GM12801 (cell line): ENCODE measurements around the gene NPM1.

Source experiments
- TF ChIP-seq, protein P1 (sequence below): IDR thresholded peaks from one replicate; pipeline ENCODE4 v1.5.1; 2011; ENCODE audit warnings: control low read depth; ENCODE audit not compliant: insufficient read length; ENCODE audit errors: extremely low read depth

Gene NPM1

DNA sequence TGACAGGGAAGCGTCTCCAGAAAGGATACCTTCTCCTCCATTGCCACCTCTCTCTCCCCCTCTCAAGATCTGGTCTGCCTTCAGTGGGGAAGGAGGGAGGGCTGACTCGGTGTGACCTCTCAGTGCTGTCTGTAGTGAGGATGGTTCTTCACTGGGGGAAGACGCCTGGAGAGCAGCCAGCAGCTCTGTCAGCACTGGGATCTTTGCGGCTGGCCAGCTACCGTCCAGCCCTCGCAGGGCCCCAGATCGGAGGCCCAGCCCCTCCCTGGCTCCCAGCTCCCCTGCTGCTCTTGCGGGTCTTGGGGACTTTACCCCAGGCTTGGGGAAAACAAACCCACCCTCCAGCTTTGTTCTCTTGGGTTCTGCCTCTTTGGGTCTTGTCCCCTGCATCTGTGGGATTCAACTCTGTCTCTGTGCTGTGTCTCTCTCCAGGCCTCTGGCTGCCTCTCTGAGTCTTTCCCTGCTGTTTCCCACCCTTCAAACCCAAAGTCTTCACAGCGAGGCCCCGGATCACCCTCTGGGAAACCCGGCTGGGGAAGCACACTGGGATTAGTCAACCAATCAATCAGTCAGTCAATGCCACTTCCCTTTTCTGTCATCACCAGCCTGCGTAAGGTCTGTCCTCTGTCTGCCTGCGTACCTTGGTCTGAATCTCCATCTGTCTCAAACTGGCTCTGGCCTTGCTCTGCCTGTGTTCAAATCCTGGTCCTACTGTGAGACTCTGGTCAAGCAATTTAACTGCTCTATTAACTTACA, 54.8 kb downstream of the NPM1 start:
- TF ChIP-seq, protein P1, sequence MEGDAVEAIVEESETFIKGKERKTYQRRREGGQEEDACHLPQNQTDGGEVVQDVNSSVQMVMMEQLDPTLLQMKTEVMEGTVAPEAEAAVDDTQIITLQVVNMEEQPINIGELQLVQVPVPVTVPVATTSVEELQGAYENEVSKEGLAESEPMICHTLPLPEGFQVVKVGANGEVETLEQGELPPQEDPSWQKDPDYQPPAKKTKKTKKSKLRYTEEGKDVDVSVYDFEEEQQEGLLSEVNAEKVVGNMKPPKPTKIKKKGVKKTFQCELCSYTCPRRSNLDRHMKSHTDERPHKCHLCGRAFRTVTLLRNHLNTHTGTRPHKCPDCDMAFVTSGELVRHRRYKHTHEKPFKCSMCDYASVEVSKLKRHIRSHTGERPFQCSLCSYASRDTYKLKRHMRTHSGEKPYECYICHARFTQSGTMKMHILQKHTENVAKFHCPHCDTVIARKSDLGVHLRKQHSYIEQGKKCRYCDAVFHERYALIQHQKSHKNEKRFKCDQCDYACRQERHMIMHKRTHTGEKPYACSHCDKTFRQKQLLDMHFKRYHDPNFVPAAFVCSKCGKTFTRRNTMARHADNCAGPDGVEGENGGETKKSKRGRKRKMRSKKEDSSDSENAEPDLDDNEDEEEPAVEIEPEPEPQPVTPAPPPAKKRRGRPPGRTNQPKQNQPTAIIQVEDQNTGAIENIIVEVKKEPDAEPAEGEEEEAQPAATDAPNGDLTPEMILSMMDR, result no peak

DNA sequence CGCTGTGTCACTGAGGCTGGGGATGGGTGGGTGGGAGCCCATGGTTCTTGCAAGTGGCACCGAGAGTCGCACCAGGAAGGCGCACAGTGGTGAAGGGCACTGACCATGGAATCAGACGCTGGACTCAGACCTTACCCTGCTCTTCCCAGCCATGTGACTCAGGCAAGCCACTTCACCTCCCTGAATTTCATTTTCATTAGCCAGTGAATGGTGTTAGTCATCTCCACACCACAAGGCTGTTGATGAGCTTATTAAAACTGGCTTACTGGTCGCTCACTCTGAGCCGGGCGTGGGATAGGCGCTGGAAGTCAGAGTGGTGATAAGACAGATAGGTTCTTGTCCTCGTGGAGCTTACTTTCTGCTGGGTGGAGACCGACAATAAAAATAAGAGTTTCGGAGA, 56.9 kb downstream of the NPM1 start:
- TF ChIP-seq, protein P1, result no peak

DNA sequence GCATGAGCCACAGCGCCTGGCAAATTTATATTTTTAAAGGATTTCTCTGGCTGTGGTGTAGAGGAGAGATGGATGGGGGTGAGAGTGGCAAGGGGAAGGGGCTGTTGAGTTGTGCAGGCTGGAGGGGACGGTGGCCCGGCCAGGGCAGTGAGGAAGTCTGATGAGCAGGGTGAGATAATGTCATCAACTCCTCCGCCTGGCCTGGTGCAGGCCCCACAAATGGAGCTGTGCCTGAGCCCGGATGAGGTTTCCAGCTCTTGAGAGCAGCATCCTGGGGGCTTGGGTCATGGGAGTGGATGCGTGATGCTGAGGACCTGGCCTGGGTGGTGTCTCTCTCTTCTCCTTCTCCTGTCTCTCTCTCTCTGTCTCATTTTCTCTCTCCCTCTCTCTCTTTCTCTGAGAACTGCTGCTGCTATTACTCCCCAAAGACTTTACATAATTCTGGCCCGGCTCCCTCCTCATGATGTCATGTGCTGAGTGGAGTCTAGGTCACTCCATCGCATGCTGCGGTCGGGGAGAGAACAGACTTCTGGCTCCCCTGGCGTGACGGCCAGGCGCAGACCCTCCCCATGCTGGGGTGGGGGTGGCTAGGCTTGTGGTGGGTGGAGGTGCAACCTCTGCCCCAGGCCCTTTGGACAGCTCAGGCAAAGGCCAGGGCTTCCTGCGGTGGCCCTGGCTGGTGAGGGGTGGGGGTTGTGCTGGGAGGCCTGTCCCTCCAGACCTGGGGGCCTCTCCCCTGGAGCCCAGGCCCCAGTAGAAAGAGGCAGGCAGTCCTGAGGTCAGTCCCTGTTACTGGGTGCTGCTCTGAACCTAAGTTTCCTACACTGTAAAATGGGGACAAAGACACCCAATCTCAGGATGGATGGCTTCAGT, 58.2 kb downstream of the NPM1 start:
- TF ChIP-seq, protein P1, result no peak

DNA sequence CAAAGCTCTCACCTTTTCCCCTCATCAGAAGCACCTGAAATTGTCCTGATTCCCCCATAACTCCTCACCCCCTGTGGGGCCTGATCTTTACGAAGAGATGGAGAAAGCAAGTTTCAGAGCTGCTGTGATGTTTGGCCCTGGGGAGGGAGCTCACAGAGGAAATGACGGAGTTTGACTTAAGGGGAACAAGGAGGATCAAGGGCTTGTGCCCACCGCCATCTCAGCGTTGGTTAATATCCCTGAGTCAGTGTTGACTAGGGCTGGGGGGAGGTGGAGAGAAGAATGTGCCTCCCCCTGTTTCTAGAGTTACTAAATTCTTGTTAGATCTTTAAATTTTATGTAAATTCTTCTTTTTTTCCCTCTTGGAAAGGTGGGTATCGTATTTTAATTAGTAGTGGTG, 59.6 kb downstream of the NPM1 start:
- TF ChIP-seq, protein P1, result no peak

DNA sequence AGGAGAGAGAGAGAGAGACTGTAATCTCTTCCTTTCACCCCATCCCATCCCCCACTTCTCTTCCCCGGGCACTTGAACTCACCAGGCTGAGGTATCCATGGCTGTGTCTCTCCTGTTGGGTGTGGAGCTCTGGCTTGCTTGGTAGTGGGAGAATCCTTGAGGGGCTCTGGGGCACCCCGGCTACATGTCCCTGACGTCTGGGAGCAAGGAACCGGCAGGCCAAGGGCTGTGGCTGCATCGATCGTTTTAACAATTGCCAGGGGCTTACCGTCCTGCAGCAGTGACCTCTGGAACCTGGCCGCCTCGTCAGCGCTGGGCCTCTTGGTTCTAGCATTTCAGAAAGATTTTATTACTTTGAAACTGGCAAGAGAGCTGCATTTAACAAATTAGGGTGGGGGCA, 61.8 kb downstream of the NPM1 start:
- TF ChIP-seq, protein P1, result no peak

DNA sequence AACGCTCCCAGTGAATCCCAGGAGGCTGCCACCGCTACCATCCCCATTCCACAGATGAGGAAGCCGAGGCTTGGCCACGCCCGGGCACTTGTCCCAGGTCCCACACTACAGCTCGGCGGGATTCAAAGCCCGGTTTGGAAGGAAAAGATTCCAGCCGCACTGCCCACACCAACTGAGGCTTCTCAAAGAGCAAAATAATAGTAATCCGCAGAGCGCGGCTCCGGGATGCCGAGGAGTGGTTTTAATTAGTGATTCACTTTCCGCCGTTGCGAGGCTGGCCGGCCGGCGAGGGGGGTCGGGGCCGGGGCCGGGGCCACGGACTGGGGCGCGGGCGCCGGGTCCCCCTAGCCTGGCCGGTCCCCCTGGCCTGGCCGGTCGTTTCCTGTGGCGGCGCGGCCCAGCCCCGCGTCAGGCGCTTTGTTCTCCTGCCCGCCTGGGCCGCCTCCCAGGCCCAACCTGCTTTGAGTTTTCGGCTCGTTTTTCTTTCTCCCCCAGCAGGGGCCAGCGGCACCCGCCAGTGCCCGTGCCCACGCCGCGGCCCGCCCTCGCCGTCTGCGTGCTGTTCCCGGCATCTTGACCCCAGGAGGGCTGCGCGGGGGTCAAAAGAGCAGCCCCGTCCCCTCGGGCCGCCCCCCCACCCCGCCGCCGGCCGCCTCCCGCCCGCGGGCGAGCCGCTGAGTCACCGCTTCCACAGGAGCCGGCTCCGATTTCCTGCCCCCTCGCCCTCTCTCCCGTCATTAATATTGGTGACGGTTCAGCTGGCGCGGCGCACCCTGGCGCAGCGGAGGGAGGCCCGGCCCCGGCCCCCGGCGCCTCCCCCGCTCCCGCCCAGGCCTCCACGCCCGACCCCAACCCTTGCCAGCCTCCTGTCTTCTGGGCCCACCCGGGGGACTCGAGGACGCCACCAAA, 63.0 kb downstream of the NPM1 start:
- TF ChIP-seq, protein P1, result no peak

DNA sequence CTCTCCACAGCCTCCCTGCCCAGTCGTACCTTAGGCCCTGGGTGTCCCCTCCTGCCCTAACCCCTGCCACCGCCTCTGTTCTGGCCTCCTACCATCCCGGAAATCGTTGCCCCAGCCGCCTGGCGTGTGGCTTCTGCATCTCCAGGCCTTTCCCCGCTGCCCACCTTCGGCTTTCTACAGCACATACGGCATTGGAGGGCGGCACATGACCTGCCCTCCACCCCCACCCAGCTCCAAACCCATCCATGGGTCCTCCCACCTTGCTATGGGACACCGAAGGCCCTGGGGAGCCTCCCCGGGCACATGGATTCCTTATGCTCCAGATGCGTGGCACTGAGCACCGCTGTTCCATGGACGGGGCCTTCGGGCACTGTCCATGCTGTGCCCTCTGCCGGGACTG, 63.8 kb downstream of the NPM1 start:
- TF ChIP-seq, protein P1, result no peak
